Activated naive CD8-positive, alpha-beta T cell treated with anti-CD3 and anti-CD28 coated beads, Interleukin-2, amount 10 ng/mL, durations not matched to agents 7 days and 5 days (primary cell): ENCODE data around the gene RORC. TPM values are rescaled to one million over a fixed set of nuclear protein-coding genes. Genes with fewer than 3 reads are reported as not detected.
A peak's percentile ranks its signal among the peaks of the same experiment; 100 is the strongest.

Experiments used
- ATAC-seq: fragments of 150-1000 bp; cut with Tn5 transposase; one replicate; pipeline ENCODE4 v1.10.0; 2021; ENCODE audit warnings: low read depth, moderate library complexity
- POLR2A ChIA-PET: fragments of 350-600 bp; sonication (Branson Sonifier 250); formaldehyde crosslinking; loops from one replicate; lab custom pipeline; 2021; ENCODE audit warnings: antibody characterized with exemption; lab: Charles Lee
- DNase-seq: peaks from one replicate; pipeline ENCODE4 v3.0.0; 2021
- H3K27ac Mint-ChIP-seq: one replicate; pipeline ENCODE4 v1.8.0; 2022; ENCODE audit warnings: mild to moderate bottlenecking, mixed read lengths
- H3K27me3 Mint-ChIP-seq: one replicate; pipeline ENCODE4 v1.8.0; 2022; ENCODE audit warnings: mild to moderate bottlenecking, moderate library complexity, mixed read lengths
- H3K36me3 Mint-ChIP-seq: one replicate; pipeline ENCODE4 v1.8.0; 2021; ENCODE audit warnings: mild to moderate bottlenecking, mixed read lengths
- H3K4me1 Mint-ChIP-seq: one replicate; pipeline ENCODE4 v1.8.0; 2021; ENCODE audit warnings: mixed read lengths
- H3K4me3 Mint-ChIP-seq: one replicate; pipeline ENCODE4 v1.8.0; 2022; ENCODE audit warnings: mild to moderate bottlenecking, moderate library complexity, mixed read lengths
- H3K9me3 Mint-ChIP-seq: one replicate; pipeline ENCODE4 v1.8.0; 2021; ENCODE audit warnings: mixed read lengths
- total RNA-seq, 2 experiments: library from RNA; stranded (reverse); gene quantifications; one replicate each; pipeline ENCODE4 v1.2.3, GENCODE V29; 2021

RORC gene
- total RNA-seq, 2 experiments from 2014 or later = 1.2 to 1.4 TPM

GRCh38 chr1:151830055-151830454 lies 1.5 kb downstream of the RORC start:
- Mint-ChIP-seq H3K4me3 (no peak overlapping the region), H3K27me3 (no peaks in the 10 kb centered on the region), H3K9me3 (no peaks in the 10 kb centered on the region), H3K36me3 (no peaks in the 10 kb centered on the region), H3K4me1 (peaks cover 44% of the 10 kb centered on the region), H3K27ac (peak overlapping the region; percentile 80)
- POLR2A ChIA-PET = interaction anchor here (1.2 kb wide), 1 partner anchor 67 kb away, joined by 3 read pairs; no protein-coding TSS in a partner anchor
- ATAC-seq (no peak), DNase-seq (no peak)

GRCh38 chr1:151829352-151830046 lies 2.1 kb downstream of the RORC start:
- Mint-ChIP-seq H3K36me3 (no peaks in the 10 kb centered on the region), H3K9me3 (no peaks in the 10 kb centered on the region), H3K27me3 (peaks cover under 1% of the 10 kb centered on the region), H3K4me3 (peak overlapping the region; percentile 61), H3K4me1 (peaks cover 44% of the 10 kb centered on the region), H3K27ac (peak overlapping the region; percentile 80)
- no peak for DNase-seq
- POLR2A ChIA-PET = interaction anchor here (0.7 to 1.2 kb wide), 2 partner anchors 17 to 67 kb away, joined by 3 read pairs; no protein-coding TSS in a partner anchor
- no peak for ATAC-seq

- DNase-seq = no peak
- ATAC-seq = no peak
- H3K9me3 Mint-ChIP-seq = no peaks in the 10 kb centered on the region
- POLR2A ChIA-PET = interaction anchor here (0.7 to 1.6 kb wide), 3 partner anchors 16 to 318 kb away, joined by 3 to 4 read pairs (median 3); partner anchors contain the start of genes CGN and MRPL9
- peak overlapping the region; percentile 61 for H3K4me3 Mint-ChIP-seq
- H3K27me3 Mint-ChIP-seq = peaks cover 1% of the 10 kb centered on the region
- no peaks in the 10 kb centered on the region for H3K36me3 Mint-ChIP-seq
- peak overlapping the region; percentile 80 for H3K27ac Mint-ChIP-seq
- peaks cover 43% of the 10 kb centered on the region for H3K4me1 Mint-ChIP-seq
Measured at GRCh38 chr1:151828921-151829320, 2.7 kb downstream of the RORC start.

GRCh38 chr1:151827853-151828252 lies 3.7 kb downstream of the RORC start:
- H3K36me3 Mint-ChIP-seq = no peaks in the 10 kb centered on the region
- H3K4me1 Mint-ChIP-seq = peaks cover 33% of the 10 kb centered on the region
- no peak for DNase-seq
- peaks cover 1% of the 10 kb centered on the region for H3K27me3 Mint-ChIP-seq
- H3K27ac Mint-ChIP-seq = no peak overlapping the region
- no peaks in the 10 kb centered on the region for H3K9me3 Mint-ChIP-seq
- ATAC-seq = no peak
- POLR2A ChIA-PET = interaction anchor here (0.8 to 1.6 kb wide), 2 partner anchors 65 to 317 kb away, joined by 3 to 4 read pairs; partner anchors contain the start of genes CGN and MRPL9
- peak overlapping the region; percentile 41 for H3K4me3 Mint-ChIP-seq

GRCh38 chr1:151825751-151826660 lies 5.6 kb downstream of the RORC start:
- POLR2A ChIA-PET = interaction anchor here (1.1 kb wide), 1 partner anchor 214 kb away, joined by 4 read pairs; no protein-coding TSS in a partner anchor
- Mint-ChIP-seq H3K27ac (no peak overlapping the region), H3K27me3 (peaks cover 1% of the 10 kb centered on the region), H3K36me3 (no peaks in the 10 kb centered on the region), H3K9me3 (no peaks in the 10 kb centered on the region), H3K4me1 (peaks cover 33% of the 10 kb centered on the region), H3K4me3 (no peak overlapping the region)
- DNase-seq = no peak
- ATAC-seq = no peak

- no peak overlapping the region for H3K27ac Mint-ChIP-seq
- H3K9me3 Mint-ChIP-seq = no peaks in the 10 kb centered on the region
- no peaks in the 10 kb centered on the region for H3K36me3 Mint-ChIP-seq
- H3K4me3 Mint-ChIP-seq = no peak overlapping the region
- peaks cover 1% of the 10 kb centered on the region for H3K27me3 Mint-ChIP-seq
- POLR2A ChIA-PET = interaction anchor here (0.9 kb wide), 1 partner anchor 10 kb away, joined by 3 read pairs; no protein-coding TSS in a partner anchor
- DNase-seq = no peak
- H3K4me1 Mint-ChIP-seq = peaks cover 32% of the 10 kb centered on the region
- ATAC-seq = no peak
Measured at GRCh38 chr1:151825204-151825603, 6.4 kb downstream of the RORC start.

GRCh38 chr1:151823175-151823574 lies 8.4 kb downstream of the RORC start:
- Mint-ChIP-seq H3K9me3 (no peaks in the 10 kb centered on the region), H3K36me3 (no peaks in the 10 kb centered on the region), H3K4me1 (peaks cover 17% of the 10 kb centered on the region), H3K27ac (no peak overlapping the region), H3K4me3 (no peak overlapping the region), H3K27me3 (peaks cover 1% of the 10 kb centered on the region)
- DNase-seq (no peak), ATAC-seq (no peak)
- POLR2A ChIA-PET = no interaction called here

GRCh38 chr1:151822404-151822803 lies 9.2 kb downstream of the RORC start:
- Mint-ChIP-seq H3K27ac (no peak overlapping the region), H3K4me1 (peaks cover 14% of the 10 kb centered on the region), H3K4me3 (no peak overlapping the region), H3K9me3 (no peaks in the 10 kb centered on the region), H3K36me3 (no peaks in the 10 kb centered on the region), H3K27me3 (peaks cover 1% of the 10 kb centered on the region)
- ATAC-seq (no peak), DNase-seq (no peak)
- POLR2A ChIA-PET = interaction anchor here (1.6 kb wide), 1 partner anchor 9 kb away, joined by 3 read pairs; no protein-coding TSS in a partner anchor

- Mint-ChIP-seq H3K36me3 (no peaks in the 10 kb centered on the region), H3K27me3 (peaks cover 4% of the 10 kb centered on the region), H3K27ac (no peak overlapping the region), H3K9me3 (no peaks in the 10 kb centered on the region), H3K4me3 (no peak overlapping the region), H3K4me1 (peaks cover 19% of the 10 kb centered on the region)
- DNase-seq (no peak), ATAC-seq (peak; percentile 29)
- POLR2A ChIA-PET = interaction anchor here (1.6 kb wide), 1 partner anchor 10 kb away, joined by 3 read pairs; no protein-coding TSS in a partner anchor
Measured at GRCh38 chr1:151820940-151821339, 10.7 kb downstream of the RORC start.

GRCh38 chr1:151819976-151820623 lies 11.5 kb downstream of the RORC start:
- POLR2A ChIA-PET = interaction anchor here (0.6 kb wide), 1 partner anchor 564 kb away, joined by 3 read pairs; no protein-coding TSS in a partner anchor
- Mint-ChIP-seq H3K9me3 (no peaks in the 10 kb centered on the region), H3K4me1 (peaks cover 26% of the 10 kb centered on the region), H3K27ac (no peak overlapping the region), H3K36me3 (no peaks in the 10 kb centered on the region), H3K27me3 (peaks cover 4% of the 10 kb centered on the region), H3K4me3 (no peak overlapping the region)
- ATAC-seq (no peak), DNase-seq (no peak)

- H3K9me3 Mint-ChIP-seq = no peaks in the 10 kb centered on the region
- POLR2A ChIA-PET = no interaction called here
- ATAC-seq (no peak), DNase-seq (no peak)
- H3K4me3 Mint-ChIP-seq = no peak overlapping the region
- peaks cover 2% of the 10 kb centered on the region for H3K27me3 Mint-ChIP-seq
- H3K36me3 Mint-ChIP-seq = no peaks in the 10 kb centered on the region
- no peak overlapping the region for H3K27ac Mint-ChIP-seq
- H3K4me1 Mint-ChIP-seq = peaks cover 26% of the 10 kb centered on the region
Measured at GRCh38 chr1:151819227-151819835, 12.3 kb downstream of the RORC start.

GRCh38 chr1:151817353-151817730 lies 14.3 kb downstream of the RORC start:
- POLR2A ChIA-PET = no interaction called here

More at GRCh38 chr1:151817353-151817730, 14.3 kb downstream of the RORC start:
- H3K9me3 Mint-ChIP-seq = no peaks in the 10 kb centered on the region
- no peak overlapping the region for H3K27ac Mint-ChIP-seq
- ATAC-seq = no peak
- peaks cover 2% of the 10 kb centered on the region for H3K27me3 Mint-ChIP-seq
- peaks cover 31% of the 10 kb centered on the region for H3K4me1 Mint-ChIP-seq
- no peak for DNase-seq
- H3K36me3 Mint-ChIP-seq = no peaks in the 10 kb centered on the region
- H3K4me3 Mint-ChIP-seq = no peak overlapping the region
